ENCODE results near the gene FAM209B.
A peak's percentile ranks its signal among the peaks of the same experiment; 100 is the strongest.

The FAM209B gene

DNA sequence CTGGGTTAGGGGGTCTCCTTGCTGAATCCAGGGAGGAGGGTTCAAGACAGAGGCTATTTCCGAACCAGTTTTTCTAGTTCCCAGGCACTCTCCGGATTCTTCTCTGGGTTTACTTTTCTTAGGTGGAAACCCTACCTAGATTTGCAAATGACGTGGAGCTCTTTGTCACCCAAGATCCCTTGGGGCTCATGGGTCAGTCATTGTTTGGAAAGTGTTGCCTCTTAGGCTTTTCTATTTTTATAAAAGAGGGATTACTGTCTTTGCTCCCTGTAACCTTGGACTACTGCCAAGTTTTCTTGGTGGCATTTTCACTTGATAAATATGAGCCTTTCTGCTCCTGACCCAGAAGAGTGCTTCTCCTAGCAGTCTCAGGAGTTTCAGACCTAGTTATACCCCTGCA is 33.6 kb downstream of the FAM209B start:
- no peak overlapping the region for H3K4me3 ChIP-seq (ENCODE audit: severe bottlenecking)
- no peaks in the 10 kb centered on the region for H3K36me3 ChIP-seq (ENCODE audit: low read depth)
- peaks cover 8% of the 10 kb centered on the region for H3K4me1 ChIP-seq (ENCODE audit: insufficient read depth, poor library complexity, severe bottlenecking)
- H3K9me3 ChIP-seq (ENCODE audit: severe bottlenecking), result no peaks in the 10 kb centered on the region
- DNase-seq (ENCODE audit: low spot score), result no peak
- TF ChIP-seq, protein P1, sequence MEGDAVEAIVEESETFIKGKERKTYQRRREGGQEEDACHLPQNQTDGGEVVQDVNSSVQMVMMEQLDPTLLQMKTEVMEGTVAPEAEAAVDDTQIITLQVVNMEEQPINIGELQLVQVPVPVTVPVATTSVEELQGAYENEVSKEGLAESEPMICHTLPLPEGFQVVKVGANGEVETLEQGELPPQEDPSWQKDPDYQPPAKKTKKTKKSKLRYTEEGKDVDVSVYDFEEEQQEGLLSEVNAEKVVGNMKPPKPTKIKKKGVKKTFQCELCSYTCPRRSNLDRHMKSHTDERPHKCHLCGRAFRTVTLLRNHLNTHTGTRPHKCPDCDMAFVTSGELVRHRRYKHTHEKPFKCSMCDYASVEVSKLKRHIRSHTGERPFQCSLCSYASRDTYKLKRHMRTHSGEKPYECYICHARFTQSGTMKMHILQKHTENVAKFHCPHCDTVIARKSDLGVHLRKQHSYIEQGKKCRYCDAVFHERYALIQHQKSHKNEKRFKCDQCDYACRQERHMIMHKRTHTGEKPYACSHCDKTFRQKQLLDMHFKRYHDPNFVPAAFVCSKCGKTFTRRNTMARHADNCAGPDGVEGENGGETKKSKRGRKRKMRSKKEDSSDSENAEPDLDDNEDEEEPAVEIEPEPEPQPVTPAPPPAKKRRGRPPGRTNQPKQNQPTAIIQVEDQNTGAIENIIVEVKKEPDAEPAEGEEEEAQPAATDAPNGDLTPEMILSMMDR (IDR thresholded peaks at IDR 0.05; ENCODE audit: poor library complexity, severe bottlenecking), result no peak
- no peaks in the 10 kb centered on the region for H3K27me3 ChIP-seq (ENCODE audit: insufficient read depth, poor library complexity, severe bottlenecking)
- ATAC-seq (ENCODE audit: low read depth), result peak; percentile 28; the same call in 1 of the 3 replicates
- no peak overlapping the region for H3K27ac ChIP-seq (ENCODE audit: poor library complexity, severe bottlenecking)

DNA sequence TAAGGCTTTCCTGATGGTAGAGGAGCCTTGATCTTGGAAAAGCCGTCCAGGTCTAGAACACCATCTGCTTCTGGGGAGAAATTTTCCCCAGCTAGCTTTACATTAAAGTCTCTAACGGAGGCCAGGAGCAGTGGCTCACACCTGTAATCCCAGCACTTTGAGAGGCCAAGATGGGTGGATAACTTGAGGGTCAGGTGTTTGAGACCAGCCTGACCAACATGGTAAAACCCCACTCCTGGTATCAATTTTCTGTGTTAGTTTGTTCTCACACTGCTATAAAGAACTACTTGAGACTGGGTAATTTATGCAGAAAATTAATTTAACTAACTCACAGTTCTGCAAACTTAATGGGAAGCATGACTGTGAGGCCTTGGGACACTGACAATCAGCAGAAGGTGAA is 37.8 kb downstream of the FAM209B start:
- Histone ChIP-seq H3K27ac (ENCODE audit: poor library complexity, severe bottlenecking) (no peak overlapping the region), H3K36me3 (ENCODE audit: low read depth) (no peaks in the 10 kb centered on the region)
- no peak for ATAC-seq (ENCODE audit: low read depth)

DNA sequence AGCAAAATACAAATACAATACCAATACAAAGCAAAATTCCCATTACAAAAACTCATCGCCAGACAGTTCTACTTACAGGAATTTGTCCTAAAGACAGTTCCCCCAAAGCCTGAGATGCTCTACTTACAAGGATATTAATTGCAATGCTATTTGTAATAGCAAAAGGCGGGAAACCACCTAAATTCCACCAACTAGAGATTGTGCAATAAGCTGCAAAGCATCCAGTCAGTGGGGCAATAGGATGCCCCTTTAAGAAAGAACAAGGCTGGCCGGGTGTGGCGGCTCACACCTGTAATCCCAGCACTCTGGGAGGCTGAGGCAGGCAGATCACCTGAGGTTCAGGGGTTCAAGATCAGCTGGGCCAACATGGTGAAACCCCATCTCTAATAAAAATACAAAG is 39.1 kb downstream of the FAM209B start:
- Histone ChIP-seq H3K4me1 (ENCODE audit: insufficient read depth, poor library complexity, severe bottlenecking) (peaks cover 16% of the 10 kb centered on the region), H3K4me3 (ENCODE audit: severe bottlenecking) (no peak overlapping the region), H3K27ac (ENCODE audit: poor library complexity, severe bottlenecking) (no peak overlapping the region), H3K9me3 (ENCODE audit: severe bottlenecking) (no peaks in the 10 kb centered on the region), H3K36me3 (ENCODE audit: low read depth) (no peaks in the 10 kb centered on the region), H3K27me3 (ENCODE audit: insufficient read depth, poor library complexity, severe bottlenecking) (no peaks in the 10 kb centered on the region)
- DNase-seq (ENCODE audit: low spot score) (no peak), ATAC-seq (ENCODE audit: low read depth) (no peak)
- TF ChIP-seq, protein P1 (IDR thresholded peaks at IDR 0.05; ENCODE audit: poor library complexity, severe bottlenecking), result no peak

More for the DNA sequence above, 37.8 kb downstream of the FAM209B start:
- Histone ChIP-seq H3K9me3 (ENCODE audit: severe bottlenecking) (no peaks in the 10 kb centered on the region), H3K4me1 (ENCODE audit: insufficient read depth, poor library complexity, severe bottlenecking) (peaks cover 23% of the 10 kb centered on the region), H3K4me3 (ENCODE audit: severe bottlenecking) (no peak overlapping the region), H3K27me3 (ENCODE audit: insufficient read depth, poor library complexity, severe bottlenecking) (no peaks in the 10 kb centered on the region)
- TF ChIP-seq, protein P1 (IDR thresholded peaks at IDR 0.05; ENCODE audit: poor library complexity, severe bottlenecking), result no peak
- DNase-seq (ENCODE audit: low spot score), result no peak

DNA sequence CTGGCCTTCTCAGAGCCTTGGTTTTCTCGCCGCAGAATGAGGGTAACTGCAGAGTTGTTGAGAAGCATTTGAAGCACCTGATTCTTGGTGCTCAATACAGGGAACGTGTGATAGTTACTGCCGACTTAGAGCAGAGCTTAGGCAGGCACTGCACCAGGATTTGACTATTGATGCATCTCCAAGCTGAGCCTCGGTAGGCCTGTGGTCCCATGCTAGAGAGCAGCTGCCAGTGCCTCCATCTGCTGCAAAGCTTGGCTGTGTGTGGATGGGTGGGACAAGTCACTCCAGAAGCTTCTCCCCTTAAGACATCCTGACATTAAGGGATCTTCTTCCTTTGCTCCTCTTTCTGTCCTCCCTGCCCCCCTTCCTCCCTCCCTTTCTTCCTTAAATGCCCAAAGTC is 40.9 kb downstream of the FAM209B start:
- DNase-seq (ENCODE audit: low spot score), result no peak
- no peaks in the 10 kb centered on the region for H3K36me3 ChIP-seq (ENCODE audit: low read depth)
- no peaks in the 10 kb centered on the region for H3K9me3 ChIP-seq (ENCODE audit: severe bottlenecking)
- H3K27me3 ChIP-seq (ENCODE audit: insufficient read depth, poor library complexity, severe bottlenecking), result no peaks in the 10 kb centered on the region
- no peak for ATAC-seq (ENCODE audit: low read depth)
- no peak overlapping the region for H3K4me3 ChIP-seq (ENCODE audit: severe bottlenecking)
- H3K27ac ChIP-seq (ENCODE audit: poor library complexity, severe bottlenecking), result peak overlapping the region; percentile 31
- peaks cover 16% of the 10 kb centered on the region for H3K4me1 ChIP-seq (ENCODE audit: insufficient read depth, poor library complexity, severe bottlenecking)
- TF ChIP-seq, protein P1 (IDR thresholded peaks at IDR 0.05; ENCODE audit: poor library complexity, severe bottlenecking), result no peak

DNA sequence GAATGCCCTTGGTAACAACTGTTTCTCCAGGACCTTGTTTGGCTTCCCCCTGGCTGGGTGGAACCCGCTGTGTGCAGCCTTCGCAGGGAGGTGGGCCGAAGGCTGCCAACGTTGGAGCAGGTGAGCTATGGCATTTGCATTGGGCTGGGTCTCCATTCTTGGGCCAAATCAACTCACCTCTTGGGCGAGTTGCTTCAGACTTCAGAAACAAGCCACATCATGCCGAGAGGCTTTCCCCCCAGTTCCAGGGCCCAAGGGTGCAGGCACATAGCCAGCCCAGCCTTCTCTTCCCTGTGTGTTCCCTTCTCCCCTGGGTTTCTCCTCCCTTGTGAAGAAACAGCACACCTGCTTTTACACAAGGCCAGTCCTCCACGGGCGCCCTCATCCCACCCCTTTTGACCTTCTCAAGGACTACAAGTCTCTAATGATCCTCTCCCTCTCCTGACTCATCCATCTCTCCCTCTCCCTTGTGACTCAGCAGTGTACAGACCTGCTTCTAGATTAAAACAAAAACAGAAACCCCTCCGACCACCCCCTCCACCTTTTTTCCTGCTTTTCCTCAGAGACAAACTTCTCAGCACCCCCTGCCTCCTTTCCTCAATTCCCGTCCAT is 41.6 kb downstream of the FAM209B start:
- H3K36me3 ChIP-seq (ENCODE audit: low read depth), result no peaks in the 10 kb centered on the region
- no peaks in the 10 kb centered on the region for H3K27me3 ChIP-seq (ENCODE audit: insufficient read depth, poor library complexity, severe bottlenecking)
- peak overlapping the region; percentile 31 for H3K27ac ChIP-seq (ENCODE audit: poor library complexity, severe bottlenecking)
- no peak overlapping the region for H3K4me3 ChIP-seq (ENCODE audit: severe bottlenecking)
- ATAC-seq (ENCODE audit: low read depth), result peak; percentile 81
- peaks cover 16% of the 10 kb centered on the region for H3K4me1 ChIP-seq (ENCODE audit: insufficient read depth, poor library complexity, severe bottlenecking)
- H3K9me3 ChIP-seq (ENCODE audit: severe bottlenecking), result no peaks in the 10 kb centered on the region
- TF ChIP-seq, protein P1 (IDR thresholded peaks at IDR 0.05; ENCODE audit: poor library complexity, severe bottlenecking), result no peak
- DNase-seq (ENCODE audit: low spot score), result peak; percentile 93
